COLO668 (cell line): Measurements from ENCODE around the gene SCP2D1.

ENCODE experiments used
- DNase-seq: peaks from one replicate; lab custom pipeline; 2025; ENCODE audit not compliant: unreplicated experiment; lab: John Stamatoyannopoulos, UW

SCP2D1 gene

DNA sequence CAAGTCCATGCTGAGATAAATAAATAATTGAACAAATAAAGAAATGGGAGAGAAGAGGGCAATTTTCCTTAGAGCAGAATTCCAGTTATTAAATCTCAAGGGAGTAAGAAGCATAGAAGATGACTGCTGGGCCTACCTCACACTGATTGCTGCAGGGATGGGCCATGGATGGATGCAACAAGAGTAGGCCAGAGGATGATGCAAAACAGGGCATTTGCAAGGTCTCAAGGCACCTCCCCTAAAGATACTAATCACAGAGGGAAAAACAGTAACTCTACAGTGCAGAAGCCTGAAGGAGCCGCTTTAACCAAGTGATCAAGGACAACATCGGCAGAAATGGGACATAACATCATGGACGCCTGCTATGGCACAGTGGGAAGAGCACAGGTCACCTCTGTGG lies 1.7 kb upstream of the SCP2D1 start:
- no peak for DNase-seq

GRCh38 chr20:18815194-18815942 lies 1.8 kb downstream of the SCP2D1 start:
- no peak for DNase-seq

DNA sequence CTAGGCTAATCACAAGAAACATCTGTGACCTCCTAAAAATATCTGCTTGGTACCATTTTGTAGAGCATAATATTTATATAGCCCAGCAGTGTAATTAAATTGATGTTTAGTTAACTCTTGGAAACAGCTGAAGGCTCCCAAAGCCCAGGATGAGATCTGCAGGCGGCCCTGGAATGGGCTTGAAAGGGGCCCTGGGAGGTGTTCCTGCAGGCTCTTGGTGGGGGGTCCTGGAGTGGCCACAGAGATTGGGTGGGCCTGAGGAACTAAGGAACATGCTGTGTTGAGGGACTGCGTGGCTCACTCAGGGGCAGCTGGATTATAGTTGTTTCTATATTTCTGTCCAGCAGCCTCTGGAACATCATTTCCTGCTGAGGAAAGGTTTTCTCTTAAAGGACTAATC lies 9.2 kb downstream of the SCP2D1 start:
- no peak for DNase-seq

DNA sequence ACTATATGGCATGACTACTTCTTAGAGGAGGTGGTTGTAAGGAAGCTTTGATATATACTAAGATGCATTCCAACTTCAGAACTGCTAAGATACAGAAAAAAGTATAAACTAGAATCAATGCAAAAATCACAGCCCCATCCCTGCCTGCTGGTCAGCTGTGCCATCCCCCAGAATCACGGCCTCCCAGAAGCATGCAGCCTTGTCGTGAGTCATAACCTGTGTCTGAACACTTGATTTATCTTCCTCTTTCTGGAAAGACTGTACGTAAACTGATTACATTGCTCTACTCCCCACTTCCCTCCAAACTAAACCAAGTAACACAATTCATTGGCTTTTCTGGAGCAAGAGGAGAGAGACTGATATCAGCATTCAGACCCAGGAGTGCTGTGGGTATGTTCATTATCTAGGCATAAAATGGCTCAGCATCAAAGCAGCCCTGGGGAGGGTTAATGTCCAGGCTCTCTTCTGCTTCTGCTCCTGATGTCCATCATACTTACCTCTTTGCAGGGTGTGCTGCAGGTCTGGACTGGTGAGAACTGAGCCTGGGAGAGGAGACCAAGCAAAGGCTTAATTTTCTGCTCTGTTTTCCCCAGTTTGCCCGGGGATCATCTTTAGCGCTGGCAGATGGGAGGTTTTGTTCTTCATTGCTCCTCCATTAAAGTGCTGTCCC lies 18.4 kb downstream of the SCP2D1 start:
- no peak for DNase-seq

- no peak for DNase-seq
These were observed 19.1 kb downstream of the SCP2D1 start for GRCh38 chr20:18832546-18833200.

GRCh38 chr20:18835466-18836256 lies 22.1 kb downstream of the SCP2D1 start:
- no peak for DNase-seq

- DNase-seq: no peak
These were observed 24.1 kb downstream of the SCP2D1 start for GRCh38 chr20:18837718-18838117.

DNA sequence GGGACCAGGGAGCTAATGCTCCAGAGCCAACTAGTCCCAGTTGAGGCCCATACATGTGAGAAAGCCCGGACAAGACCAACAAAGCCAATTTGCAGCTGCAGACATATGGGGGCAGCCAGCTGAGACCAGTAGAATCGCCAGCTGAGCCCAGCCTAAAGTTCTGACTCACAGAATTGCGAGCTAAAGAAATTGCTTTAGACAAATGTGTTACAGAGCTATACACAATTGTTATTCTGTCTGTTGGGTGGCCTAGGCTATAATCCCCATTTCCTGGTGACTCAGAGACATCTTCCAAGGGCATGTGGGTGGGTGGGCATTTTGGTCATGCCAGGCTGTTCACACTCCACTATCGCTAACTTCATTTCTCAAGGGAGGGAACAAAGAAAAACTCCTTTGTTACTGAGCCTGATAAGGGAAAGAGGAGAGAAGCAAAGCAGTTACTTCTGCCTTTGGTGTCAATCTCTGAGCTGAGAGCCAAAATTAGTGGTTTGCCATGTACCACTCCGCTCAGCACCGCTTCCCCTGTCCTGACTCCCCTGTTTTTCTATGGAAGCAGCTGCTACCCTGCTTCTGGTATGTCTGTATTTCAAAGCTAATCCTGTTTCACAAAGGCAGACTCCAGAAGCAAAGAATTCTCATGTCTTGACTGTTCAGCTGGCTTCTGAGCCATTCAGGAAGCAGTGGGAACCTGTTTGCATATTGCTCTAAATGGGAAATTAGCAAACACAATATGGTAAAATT lies 26.1 kb downstream of the SCP2D1 start:
- no peak for DNase-seq

DNA sequence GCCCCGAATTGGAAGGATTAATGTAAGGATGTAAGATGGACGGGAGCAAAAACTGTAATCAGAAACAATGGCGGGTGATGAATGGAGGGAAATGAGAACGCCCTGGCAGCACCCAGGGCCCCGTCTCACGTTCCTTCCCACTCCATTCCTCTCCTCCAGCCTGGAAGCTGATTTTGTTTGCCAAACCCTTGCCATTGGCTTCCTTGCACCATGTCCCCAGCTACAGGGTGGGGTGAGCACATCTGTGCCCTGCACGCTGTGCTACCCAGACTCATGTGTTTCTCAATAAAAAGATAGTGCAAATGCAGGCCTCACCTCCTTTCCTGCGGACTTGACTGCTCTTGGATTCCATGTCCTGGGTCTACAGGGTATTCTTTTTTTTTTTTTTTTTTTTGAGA lies 26.7 kb downstream of the SCP2D1 start:
- no peak for DNase-seq

DNA sequence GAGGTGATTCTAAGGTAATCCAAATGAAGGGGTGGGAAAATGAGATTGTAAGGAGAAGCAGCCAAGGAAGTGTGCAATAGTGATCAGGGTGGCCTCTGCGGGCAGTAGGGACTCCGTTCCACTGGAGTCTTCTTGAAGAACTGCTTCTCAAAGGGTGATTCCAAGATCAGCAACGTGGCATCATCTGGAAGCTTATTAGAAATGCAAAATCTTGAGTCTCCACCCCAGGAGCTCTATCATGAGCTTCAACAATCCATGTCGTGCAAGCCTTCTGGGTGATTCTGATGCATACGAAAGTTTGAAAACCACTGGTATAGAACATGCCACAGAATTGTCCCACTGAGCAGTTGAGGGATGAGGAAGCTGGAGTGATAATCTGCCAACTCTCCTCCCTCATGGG lies 31.4 kb downstream of the SCP2D1 start:
- DNase-seq: no peak

DNA sequence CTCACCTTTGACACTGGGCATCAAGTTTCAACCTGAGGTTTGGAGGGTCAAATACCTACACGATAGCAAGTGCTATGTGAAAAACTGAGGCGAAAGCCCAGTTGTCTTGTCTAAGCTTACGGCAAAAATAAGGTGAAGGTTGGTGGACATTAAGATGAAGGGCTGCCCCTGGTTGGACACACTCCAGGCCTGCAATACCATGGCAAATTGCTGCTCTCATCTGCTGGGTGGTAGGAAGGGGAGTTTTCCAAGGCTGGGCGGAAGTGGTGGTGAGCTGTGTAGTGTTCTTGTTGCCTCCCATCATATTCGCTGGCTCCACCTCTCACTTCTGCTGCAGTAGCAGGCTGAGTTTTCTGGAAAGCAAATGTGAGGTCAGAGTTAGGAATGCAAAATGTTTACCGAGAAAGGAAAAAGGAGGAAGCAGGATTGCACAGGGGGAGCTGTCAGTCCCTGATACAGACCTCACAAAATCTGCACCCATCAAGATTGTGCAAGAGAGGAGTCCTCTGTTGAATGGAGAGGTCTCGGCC lies 33.7 kb downstream of the SCP2D1 start:
- no peak for DNase-seq

GRCh38 chr20:18849131-18849530 lies 35.5 kb downstream of the SCP2D1 start:
- DNase-seq: no peak

DNA sequence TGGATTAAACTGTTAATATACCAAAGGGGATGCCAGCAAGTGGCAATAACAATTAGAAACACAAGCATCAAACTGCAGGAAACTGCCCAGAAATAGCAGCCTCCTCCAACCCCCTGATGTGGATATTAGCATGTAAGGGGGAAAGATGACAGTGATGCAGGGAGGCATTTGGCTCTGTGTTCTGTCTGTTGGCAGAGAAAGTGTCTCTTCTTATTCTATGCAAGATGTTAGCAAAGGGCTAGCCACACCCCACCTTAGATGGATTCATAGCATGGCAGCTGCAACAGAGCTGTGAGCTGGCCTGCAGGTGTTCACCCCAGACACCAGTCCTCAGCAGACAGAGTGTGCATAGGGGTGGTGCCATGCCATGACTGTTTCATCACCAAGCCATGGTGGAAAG lies 38.0 kb downstream of the SCP2D1 start:
- no peak for DNase-seq

DNA sequence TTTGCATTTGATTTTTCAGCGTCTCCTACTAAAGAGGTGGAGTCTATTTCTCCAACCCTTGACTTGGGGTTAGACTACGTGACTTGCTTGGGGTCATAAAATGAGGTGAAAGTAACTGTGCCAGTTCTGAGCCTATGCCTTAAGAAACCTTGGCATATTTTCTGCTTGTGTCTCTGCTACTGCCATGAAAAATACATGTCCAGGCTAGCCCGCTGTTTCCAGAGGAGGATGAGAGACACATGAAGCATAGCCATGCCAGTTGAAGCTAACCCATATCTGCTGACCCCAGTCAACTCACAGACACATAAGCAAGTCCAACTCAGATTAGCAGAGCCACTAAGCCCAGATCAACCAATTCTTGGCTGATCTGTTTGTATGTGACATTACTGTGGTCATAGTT lies 38.7 kb downstream of the SCP2D1 start:
- DNase-seq: no peak

GRCh38 chr20:18853216-18853615 lies 39.6 kb downstream of the SCP2D1 start:
- DNase-seq: no peak

DNA sequence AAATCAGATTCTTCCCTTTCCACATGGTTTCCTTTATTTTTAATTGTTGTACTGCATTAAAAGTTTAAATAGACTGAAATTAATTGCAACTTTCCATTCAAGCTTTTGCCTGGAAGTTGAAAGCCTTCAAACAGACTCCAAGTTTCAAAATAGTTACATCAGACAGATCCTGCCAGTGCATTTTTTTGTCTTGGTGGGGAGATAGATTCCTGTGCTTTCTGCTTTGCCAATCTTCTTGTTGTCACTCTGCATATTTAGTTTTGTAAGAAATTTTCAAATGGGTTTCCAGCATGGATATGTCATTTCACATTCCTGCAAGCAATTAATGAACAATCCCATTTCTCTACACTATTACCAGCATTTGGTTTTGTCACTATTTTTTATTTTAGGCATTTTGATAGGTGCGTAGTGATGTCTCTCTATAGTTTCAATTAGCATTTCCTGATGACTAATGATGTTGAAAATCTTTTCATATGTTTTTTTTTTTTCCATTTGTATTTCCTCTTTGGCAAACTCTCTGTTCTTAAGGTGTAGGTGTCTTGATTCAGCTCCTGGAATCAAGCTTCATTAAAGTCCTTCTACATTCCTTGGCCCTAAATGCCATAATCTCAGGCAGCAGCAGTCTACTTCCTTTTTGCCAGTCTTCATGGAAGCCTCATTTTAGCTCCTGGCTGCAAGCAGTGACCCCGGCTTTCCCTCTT lies 40.5 kb downstream of the SCP2D1 start:
- no peak for DNase-seq

DNA sequence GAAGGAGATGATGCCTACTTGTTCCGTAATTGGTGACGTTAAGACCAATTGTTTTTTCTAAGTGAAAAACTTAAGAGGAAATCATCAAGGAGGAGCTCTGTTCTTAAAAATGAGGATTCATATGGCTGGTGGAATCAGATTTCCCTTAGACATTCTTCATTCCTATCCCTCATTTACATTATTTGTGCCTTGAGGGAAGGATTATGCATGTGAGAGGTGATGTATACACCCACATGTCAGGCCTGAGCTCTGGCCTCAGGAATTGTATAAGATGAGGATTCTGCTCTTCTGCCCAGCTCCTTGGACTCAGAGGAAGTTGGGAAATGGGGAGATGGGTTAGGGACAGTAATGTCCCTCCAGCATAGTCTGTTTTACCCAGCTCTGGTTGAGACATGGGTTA lies 42.3 kb downstream of the SCP2D1 start:
- DNase-seq: no peak

GRCh38 chr20:18856873-18857272 lies 43.3 kb downstream of the SCP2D1 start:
- DNase-seq: no peak

DNA sequence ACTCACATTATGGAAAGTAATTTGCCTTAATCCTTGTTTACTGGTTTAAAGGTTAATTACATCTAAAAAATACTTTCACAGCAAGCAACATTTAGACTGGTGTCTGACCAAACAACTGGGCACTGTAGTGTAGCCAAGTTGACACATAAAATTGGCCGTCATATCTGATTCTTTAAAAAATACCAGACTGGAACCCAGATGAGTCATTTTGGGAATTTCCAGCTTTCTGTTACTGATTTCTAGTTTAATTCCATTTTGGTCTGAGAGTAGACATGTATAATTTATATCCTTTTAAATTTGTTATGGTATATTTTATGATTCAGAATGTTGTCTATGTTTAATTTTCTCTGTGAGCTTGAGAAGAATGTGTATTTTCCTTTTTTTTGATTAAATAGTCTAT lies 44.1 kb downstream of the SCP2D1 start:
- no peak for DNase-seq

DNA sequence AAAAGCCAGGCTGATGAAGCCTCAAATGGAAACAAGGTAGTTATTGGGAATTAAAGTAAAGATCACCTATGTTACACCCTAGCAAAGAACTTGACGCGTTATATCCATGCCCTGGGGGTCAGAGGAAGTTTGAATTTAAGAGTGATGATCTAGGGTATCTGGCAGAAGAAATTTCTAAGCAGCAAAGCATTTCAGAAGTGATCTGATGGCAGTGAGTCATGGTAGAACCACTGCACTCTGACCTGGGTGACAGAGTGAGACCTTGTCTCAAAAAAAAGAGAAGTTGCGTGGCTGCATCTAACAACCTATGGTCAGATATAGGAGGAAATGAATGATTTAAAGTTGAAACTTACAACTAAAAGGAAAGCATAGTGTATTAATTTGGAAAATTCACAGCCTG lies 45.2 kb downstream of the SCP2D1 start:
- no peak for DNase-seq
